Activated CD4-positive, CD25-positive, alpha-beta regulatory T cell treated with anti-CD3 and anti-CD28 coated beads, Interleukin-2, amount 50 U/mL, for 16 hours (primary cell): ENCODE measurements around the gene LPAR5.
"Not testable (repeated sequence)": the region's sequence is repeated elsewhere in the genome, so short reads cannot be mapped to it uniquely, and the experiment has no call there.

ENCODE experiments used
- DNase-seq: peaks from one replicate; pipeline ENCODE4 v3.0.0-alpha.2; 2020; ENCODE audit warnings: low read depth, low spot score

LPAR5 gene

GRCh38 chr12:6607751-6608591 lies 27.8 kb downstream of the LPAR5 start:
- DNase-seq: no peak

GRCh38 chr12:6606331-6607131 lies 29.2 kb downstream of the LPAR5 start:
- DNase-seq: no peak

GRCh38 chr12:6605421-6606330 lies 30.1 kb downstream of the LPAR5 start:
- DNase-seq: no peak

- DNase-seq: no peak
These were observed 31.3 kb downstream of the LPAR5 start for GRCh38 chr12:6604259-6605029.

GRCh38 chr12:6603095-6603567 lies 32.6 kb downstream of the LPAR5 start:
- DNase-seq: no peak

- DNase-seq: no peak
These were observed 33.2 kb downstream of the LPAR5 start for GRCh38 chr12:6602526-6602925.

GRCh38 chr12:6595673-6596072 lies 40.1 kb downstream of the LPAR5 start:
- DNase-seq: not testable (repeated sequence)

GRCh38 chr12:6592087-6592486 lies 43.7 kb downstream of the LPAR5 start:
- no peak for DNase-seq

GRCh38 chr12:6586569-6586968 lies 49.2 kb downstream of the LPAR5 start:
- DNase-seq: not testable (repeated sequence)

- DNase-seq: no peak
These were observed 51.5 kb downstream of the LPAR5 start for GRCh38 chr12:6584293-6584692.

- no peak for DNase-seq
These were observed 52.8 kb downstream of the LPAR5 start for GRCh38 chr12:6582959-6583358.

- DNase-seq: no peak
These were observed 53.6 kb downstream of the LPAR5 start for GRCh38 chr12:6582196-6582595.

GRCh38 chr12:6575648-6576047 lies 60.1 kb downstream of the LPAR5 start:
- DNase-seq: no peak

- DNase-seq: no peak
These were observed 61.0 kb downstream of the LPAR5 start for GRCh38 chr12:6574576-6575295.

- no peak for DNase-seq
These were observed 62.8 kb downstream of the LPAR5 start for GRCh38 chr12:6573001-6573400.

- DNase-seq: no peak
These were observed 65.4 kb downstream of the LPAR5 start for GRCh38 chr12:6570264-6570887.

- no peak for DNase-seq
These were observed 66.0 kb downstream of the LPAR5 start for GRCh38 chr12:6569786-6570185.

GRCh38 chr12:6569312-6569711 lies 66.4 kb downstream of the LPAR5 start:
- DNase-seq: no peak
